NB4 (cell line): ENCODE data around the gene BST1.

Experiments used
- CTCF ChIP-seq: IDR thresholded peaks from one replicate; pipeline ENCODE4 v1.5.1; 2012; ENCODE audit warnings: low read depth, low read length
- MYC ChIP-seq: IDR thresholded peaks from 2 replicates; pipeline ENCODE4 v1.6.1; 2011; ENCODE audit warnings: low read depth, low read length
- POLR2A ChIP-seq: IDR thresholded peaks from 2 replicates; pipeline ENCODE4 v1.6.1; 2011; ENCODE audit warnings: mild to moderate bottlenecking; ENCODE audit not compliant: insufficient read length; ENCODE audit errors: extremely low read depth

GRCh38 chr4:15742637-15743036 lies 39.8 kb downstream of the BST1 start:
- TF ChIP-seq CTCF = no peak
- TF ChIP-seq POLR2A = no peak
- no peak for TF ChIP-seq MYC
